ENCODE measurements around the gene NGDN.

NGDN gene

DNA sequence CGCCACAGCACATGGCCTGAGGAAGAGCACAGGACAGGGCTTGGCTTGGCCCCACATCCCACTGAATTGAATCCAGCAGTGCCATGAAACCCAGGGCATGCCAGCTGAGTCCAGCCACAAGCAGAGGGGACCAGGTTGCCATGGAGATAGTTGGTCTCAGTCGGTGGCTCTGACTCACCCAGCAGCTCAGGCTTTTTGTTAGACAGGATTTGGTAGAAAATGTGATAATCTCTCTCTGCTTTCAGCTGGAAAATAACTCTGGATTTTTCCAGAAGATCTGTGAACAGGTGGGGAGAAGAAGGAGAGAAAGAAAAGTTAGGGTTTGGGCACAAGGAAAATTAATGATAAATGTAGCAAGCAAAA lies 38.8 kb upstream of the NGDN start:
- H3K4me3 ChIP-seq (replicated peaks in 1 of 2; ENCODE audit: low read depth in 2 of 2, low read length in 2 of 2): no peak overlapping the region
- peak in 1 of 2 donors; percentile 12 for DNase-seq (ENCODE audit: low read depth in 2 of 2)
- TF ChIP-seq, protein P1, sequence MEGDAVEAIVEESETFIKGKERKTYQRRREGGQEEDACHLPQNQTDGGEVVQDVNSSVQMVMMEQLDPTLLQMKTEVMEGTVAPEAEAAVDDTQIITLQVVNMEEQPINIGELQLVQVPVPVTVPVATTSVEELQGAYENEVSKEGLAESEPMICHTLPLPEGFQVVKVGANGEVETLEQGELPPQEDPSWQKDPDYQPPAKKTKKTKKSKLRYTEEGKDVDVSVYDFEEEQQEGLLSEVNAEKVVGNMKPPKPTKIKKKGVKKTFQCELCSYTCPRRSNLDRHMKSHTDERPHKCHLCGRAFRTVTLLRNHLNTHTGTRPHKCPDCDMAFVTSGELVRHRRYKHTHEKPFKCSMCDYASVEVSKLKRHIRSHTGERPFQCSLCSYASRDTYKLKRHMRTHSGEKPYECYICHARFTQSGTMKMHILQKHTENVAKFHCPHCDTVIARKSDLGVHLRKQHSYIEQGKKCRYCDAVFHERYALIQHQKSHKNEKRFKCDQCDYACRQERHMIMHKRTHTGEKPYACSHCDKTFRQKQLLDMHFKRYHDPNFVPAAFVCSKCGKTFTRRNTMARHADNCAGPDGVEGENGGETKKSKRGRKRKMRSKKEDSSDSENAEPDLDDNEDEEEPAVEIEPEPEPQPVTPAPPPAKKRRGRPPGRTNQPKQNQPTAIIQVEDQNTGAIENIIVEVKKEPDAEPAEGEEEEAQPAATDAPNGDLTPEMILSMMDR (IDR thresholded peaks at IDR 0.05; ENCODE audit: low read depth, low read length): no peak

DNA sequence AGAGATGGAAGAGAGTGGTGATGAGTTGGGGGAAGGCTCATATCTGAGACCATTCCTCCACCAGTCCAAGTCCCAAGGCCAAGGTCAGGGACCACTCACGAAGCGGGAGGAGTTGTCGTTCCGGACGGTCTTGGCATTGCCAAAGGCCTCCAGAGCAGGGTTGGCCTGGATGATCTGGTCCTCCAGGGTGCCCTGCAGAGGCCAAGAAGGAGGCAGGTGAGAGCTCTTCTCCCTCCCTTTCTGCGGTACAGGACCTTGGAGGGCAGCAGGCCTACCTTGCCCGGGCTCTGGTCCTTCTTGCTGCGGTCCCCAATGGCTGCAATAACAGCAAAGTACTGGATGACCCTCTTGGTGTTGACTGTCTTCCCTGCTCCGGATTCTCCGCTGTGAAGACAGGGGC lies 38.0 kb upstream of the NGDN start:
- no peak overlapping the region for H3K4me3 ChIP-seq (replicated peaks in 1 of 2; ENCODE audit: low read depth in 2 of 2, low read length in 2 of 2)
- TF ChIP-seq, protein P1 (IDR thresholded peaks at IDR 0.05; ENCODE audit: low read depth, low read length): no peak
- no peak for DNase-seq (ENCODE audit: low read depth in 2 of 2)

DNA sequence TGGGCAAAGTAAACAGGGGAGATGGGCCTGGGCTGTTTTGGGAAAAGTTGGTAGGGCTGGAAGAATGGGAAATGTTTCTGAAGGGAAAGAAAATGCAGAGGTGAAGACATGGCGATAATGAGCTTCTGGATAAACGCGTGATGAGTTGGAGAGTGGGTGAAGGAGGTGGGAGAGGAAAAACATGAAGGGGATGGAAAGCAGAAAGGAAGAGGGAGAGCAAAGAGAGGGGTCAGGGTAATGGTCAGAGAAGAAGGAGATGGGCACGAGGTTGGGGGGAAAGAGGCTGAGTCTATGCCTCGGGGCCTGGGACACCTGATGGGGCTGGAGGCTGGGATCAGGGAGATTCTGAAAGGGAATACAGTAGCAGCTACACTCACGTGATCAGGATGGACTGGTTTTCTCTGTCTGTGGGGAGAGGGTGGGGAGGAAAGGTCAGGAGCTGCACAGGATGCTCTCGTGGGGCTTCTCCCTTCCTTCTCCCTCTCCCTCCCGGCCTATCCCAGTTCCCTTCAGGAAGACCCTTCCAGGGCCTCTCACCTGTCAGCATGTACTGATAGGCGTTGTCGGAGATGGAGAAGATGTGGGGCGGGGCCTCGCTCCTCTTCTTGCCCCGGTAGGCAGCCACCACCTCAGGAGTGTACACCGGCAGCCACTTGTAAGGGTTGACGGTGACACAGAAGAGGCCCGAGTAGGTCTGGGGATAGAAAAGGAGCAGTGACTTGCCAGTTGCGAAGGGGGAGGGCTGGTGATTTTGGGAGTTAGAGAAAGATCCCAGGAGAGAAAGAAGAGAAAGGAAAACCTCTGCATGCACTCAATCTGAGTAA lies 37.2 kb upstream of the NGDN start:
- TF ChIP-seq, protein P1 (IDR thresholded peaks at IDR 0.05; ENCODE audit: low read depth, low read length): no peak
- DNase-seq (ENCODE audit: low read depth in 2 of 2): no peak
- H3K4me3 ChIP-seq (replicated peaks in 1 of 2; ENCODE audit: low read depth in 2 of 2, low read length in 2 of 2): no peak overlapping the region

DNA sequence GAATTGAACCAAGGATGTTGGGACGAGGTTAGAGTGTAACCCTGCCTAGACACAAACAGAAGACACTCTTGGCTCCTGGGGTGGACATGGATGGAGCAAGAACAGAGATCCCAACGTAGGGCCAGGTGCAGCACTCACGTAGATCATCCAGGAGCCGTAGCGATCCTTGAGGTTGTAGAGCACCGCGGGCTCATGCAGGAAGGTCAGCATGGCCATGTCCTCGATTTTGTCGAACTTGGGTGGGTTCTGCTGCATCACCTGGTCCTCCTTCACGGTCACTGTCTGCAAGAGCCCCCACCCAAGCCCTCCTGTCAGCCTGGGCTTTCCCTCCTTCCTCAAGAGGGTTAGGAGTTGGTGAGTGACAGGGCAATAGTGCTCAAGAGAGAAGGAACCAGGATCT lies 36.6 kb upstream of the NGDN start:
- TF ChIP-seq, protein P1 (IDR thresholded peaks at IDR 0.05; ENCODE audit: low read depth, low read length): no peak

DNA sequence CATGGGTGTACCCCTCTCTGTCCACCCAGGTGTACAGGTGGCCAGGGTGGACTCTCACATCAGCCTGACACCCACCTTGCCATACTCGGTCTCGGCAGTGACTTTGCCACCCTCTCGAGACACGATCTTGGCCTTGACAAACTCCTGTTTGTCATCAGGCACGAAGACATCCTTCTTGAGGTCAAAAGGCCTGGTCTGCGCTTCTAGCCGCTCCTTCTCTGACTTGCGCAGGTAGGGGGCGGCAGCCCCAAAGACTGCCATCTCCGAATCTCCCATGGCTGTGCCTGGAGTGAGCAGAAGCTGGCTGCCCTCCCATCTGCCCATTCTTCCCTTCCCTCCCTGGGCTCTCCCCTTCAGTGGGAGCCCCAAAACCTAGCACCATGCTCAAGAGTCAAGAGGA lies 36.0 kb upstream of the NGDN start:
- H3K4me3 ChIP-seq (replicated peaks in 1 of 2; ENCODE audit: low read depth in 2 of 2, low read length in 2 of 2): no peak overlapping the region
- TF ChIP-seq, protein P1 (IDR thresholded peaks at IDR 0.05; ENCODE audit: low read depth, low read length): no peak
- DNase-seq (ENCODE audit: low read depth in 2 of 2): no peak

More for the DNA sequence above, 36.6 kb upstream of the NGDN start:
- DNase-seq (ENCODE audit: low read depth in 2 of 2): no peak
- no peak overlapping the region for H3K4me3 ChIP-seq (replicated peaks in 1 of 2; ENCODE audit: low read depth in 2 of 2, low read length in 2 of 2)

DNA sequence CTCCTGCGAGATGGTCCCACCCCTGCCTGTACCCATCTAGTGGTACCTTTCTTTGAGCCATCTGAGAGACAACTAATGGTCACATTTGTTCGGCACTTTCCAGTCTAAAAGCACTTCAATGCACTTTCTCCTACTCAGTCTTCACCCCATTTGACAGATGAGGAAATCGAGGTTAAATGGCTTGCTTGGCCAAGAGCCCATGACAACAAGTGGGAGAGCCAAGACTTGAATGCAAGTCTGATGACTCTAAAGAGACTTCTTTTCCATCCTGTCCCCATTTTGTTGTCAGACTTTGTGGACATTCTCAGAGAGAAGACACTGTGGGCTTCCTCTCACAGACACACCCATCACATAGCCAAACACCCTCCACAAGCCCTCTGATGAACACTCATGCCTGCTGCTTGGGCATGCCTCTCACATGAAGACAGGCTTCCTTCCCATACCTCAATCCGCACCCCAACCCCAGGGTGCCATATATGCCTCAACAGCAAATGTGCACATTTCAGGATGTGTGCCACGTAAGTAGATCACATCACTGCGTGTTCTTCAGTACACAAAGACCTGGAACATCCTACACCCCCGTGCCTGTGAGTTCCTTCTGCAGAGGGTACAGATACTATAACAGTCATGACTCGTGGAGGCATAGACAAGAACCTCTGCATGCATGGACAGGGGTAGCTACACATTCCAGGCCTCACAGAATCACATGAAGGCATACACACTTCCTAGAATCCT lies 34.8 kb upstream of the NGDN start:
- no peak overlapping the region for H3K4me3 ChIP-seq (replicated peaks in 1 of 2; ENCODE audit: low read depth in 2 of 2, low read length in 2 of 2)
- no peak for DNase-seq (ENCODE audit: low read depth in 2 of 2)
- TF ChIP-seq, protein P1 (IDR thresholded peaks at IDR 0.05; ENCODE audit: low read depth, low read length): no peak

All from cardiac fibroblast (primary cell).